GM19023 (cell line): ENCODE measurements around the gene MZT1.

Experiments used
- ATAC-seq: cut with Tn5 transposase; IDR thresholded peaks from one replicate; pipeline ENCODE4 v1.9.1; 2021; ENCODE audit warnings: mild to moderate bottlenecking, moderate library complexity; ENCODE audit not compliant: unreplicated experiment

Gene MZT1

DNA sequence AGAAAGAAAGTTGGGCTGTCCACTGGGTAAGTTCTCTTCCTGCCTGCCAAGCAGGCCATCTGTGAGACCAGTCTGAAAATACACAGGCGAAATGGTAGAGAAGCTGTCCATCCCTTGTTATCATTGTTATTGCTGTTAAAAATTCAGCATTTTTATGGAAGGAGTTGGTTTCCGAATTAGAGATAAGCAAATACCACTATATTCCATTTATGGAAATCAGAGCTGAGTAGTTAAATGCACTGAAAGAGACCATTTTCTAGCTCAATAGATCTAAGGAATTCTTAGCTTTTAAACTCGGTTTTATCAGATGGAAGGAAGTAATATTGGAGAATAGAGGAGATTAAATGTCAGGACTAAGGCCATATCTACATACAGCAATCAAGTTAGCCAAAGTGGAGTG lies 40.7 kb downstream of the MZT1 start:
- no peak for ATAC-seq

DNA sequence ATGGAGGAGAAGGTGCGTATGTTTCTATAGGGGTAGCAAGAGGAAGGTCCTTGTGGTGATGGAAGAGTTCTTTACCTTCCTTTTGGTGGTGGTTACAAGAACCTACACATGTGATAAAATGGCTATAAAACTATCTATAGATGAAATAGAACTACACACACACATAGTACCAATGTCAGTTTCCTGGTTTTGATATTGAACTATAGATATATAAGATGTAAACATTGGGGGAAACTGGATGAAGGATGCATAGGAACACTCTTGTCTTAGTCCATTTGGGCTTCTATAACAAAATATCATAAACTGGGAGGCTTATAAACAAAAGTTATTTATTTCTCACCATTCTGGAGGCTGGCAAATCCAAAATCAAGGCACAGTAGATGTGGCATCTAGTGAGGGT lies 47.1 kb downstream of the MZT1 start:
- no peak for ATAC-seq

DNA sequence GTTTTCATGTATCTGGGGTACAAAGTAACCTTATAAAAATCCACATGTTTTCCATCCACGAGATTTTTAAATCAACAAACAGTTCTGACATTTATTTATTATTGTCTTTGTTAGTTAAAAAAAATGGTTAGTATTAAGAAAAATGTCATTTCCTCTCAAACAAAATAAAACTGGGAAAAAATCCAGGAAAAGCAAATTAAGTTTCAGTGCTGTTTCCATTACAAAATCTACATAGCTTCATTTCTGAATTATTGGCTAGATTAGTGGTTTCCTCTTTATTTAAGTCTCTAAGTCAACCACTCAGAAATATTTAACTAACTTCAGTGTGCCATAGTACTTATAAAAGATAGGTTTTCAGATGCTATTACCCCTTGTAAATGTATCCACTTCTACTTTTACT lies 49.1 kb downstream of the MZT1 start:
- no peak for ATAC-seq

DNA sequence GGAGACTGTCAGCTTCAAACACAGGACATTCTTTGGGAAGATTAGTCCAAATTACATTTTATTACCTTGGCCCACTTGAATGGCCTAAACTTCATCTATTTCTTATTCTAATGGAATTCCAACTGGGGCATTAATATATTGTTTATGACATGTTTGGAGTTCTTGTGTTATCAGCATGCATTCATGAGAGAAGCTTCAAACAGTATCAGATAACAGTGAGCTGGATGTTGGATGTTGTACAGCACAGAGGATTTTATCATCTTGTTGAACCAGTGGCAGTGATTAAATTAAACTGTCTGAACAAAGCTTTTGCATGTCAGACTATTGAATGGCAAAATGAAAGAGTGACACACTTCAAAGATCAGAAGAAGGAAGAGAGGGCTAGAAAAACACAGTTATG lies 50.0 kb downstream of the MZT1 start:
- ATAC-seq: no peak

DNA sequence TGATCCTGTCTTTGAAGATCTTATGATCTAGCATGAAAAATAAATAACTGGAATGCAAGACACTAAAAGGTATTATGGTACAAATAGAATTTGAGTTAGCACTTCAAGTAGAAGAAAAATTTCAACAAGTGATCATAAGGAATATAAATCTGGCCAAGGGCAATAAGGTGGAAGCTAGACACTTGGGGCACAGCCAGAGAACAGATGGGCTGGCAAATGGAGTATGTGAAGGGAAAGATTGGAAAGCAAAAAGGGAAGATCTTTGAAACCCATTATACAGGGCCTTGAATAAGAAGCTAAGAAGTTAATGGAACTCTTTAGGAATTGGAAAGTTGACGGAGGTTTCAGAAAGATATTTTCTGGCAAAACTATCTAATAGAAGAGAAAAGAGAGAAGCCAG lies 61.0 kb downstream of the MZT1 start:
- no peak for ATAC-seq

DNA sequence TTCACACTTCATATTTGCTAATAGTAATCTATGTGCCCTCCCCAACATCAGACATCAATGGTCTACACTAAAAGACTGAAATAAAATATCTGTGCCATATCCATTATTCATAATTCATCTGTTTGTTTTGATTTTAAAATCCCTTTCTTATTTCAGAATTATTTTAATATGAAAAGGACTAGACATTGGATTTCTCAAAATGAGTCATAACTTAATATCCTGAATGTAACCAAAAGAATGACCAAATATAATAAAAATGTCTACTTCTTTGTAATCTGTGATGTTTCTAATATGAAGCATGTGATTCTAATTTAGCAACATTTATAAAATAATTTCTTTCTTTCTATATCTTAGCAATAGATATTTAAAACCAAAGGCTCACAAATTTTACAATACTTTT lies 64.9 kb downstream of the MZT1 start:
- ATAC-seq: no peak
